Effector CD4-positive, alpha-beta T cell (primary cell): Measurements from ENCODE around the gene NBPF4. TPM values are rescaled to one million over a fixed set of nuclear protein-coding genes. Genes with fewer than 3 reads are reported as not detected.
"Not testable (repeated sequence)": the region's sequence is repeated elsewhere in the genome, so short reads cannot be mapped to it uniquely, and the experiment has no call there.

Experiments used
- DNase-seq: peaks from one replicate; pipeline ENCODE4 v3.0.0-alpha.2; 2020
- total RNA-seq: gene quantifications from one replicate; lab custom pipeline; 2026; lab: John Stamatoyannopoulos, UW

The NBPF4 gene
- not detected for total RNA-seq

- DNase-seq: not testable (repeated sequence)
These were observed at the start of gene NBPF4 for GRCh38 chr1:108243976-108244375. NBPF4 (minus strand) TSS chr1:108244076; CDS start chr1:108243761, 315 bp downstream.

- DNase-seq: not testable (repeated sequence)
These were observed 38.8 kb upstream of the NBPF4 start for GRCh38 chr1:108282528-108283257.

- DNase-seq: not testable (repeated sequence)
These were observed 28.8 kb upstream of the NBPF4 start for GRCh38 chr1:108272485-108273327.

- DNase-seq: not testable (repeated sequence)
These were observed 23.2 kb upstream of the NBPF4 start for GRCh38 chr1:108267097-108267496.

- not testable (repeated sequence) for DNase-seq
These were observed 18.1 kb upstream of the NBPF4 start for GRCh38 chr1:108261967-108262366.

GRCh38 chr1:108261519-108261918 lies 17.6 kb upstream of the NBPF4 start:
- not testable (repeated sequence) for DNase-seq

DNA sequence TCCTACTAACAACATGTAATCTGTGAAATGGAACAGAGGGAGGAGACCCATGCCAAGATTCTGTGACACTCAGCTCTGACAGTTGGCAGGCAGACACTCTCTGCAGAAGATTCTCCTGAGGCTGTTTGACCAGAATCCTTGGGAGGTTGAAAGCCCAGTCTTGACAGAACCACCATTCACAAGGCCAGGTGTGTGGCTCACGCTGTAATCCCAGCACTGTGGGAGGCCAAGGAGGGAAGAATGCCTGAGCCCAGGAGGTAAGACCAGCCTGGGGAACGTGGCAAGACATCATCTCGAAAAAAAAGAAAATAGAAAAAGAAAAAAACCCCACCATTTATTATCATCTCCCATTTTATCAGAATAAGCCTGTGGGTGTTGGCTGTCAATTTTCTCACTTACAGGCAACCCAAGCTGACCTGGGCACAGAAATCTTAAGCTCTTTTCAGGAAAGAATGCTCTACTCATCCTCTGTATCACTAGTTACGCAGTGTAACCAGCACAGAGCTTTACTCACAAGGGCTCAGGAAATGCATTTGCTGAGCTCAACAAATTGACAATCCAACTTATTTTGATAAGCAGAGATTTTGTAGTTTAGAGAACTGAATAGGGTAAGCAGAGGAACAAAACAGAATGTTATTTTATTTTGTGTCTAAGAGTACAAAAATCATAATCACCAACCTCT lies 16.8 kb upstream of the NBPF4 start:
- DNase-seq: not testable (repeated sequence)

DNA sequence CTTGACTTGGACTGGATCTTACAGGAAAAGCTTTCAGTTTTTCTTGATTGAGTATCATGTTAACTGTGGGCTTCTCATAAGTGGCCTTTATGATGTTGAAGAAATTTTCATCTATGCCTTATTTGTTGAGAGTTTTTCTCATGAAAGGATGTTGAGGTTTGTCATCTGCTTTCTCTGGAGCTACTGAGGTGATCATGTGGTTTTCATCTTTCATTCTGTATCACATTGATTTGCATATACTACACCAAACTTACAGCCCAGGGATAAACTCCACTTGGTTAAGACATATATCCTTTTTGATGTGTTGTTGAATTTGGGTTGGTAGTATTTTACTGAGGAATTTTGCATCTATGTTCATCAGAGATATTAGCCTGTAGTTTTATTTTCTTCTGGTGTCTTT lies 11.6 kb upstream of the NBPF4 start:
- DNase-seq: not testable (repeated sequence)

DNA sequence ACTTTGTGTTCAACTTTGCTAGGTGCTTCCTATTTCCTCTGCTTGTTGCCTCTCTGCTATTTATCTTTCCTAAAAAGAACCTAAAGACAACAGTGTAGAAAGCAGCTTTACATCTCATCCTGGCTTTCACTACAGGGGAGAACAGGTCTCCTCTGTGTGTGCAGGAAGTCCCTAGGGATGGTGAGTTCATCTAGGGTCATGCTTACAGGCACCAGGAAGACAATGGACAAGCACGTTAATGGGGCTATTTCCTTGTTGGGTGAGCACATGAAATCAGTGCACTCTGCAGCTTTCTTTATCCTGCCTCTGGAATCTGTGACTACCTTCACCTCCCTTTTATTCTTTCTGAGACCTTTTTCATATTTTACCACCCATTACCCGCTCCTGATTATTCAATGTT lies 4.5 kb downstream of the NBPF4 start:
- not testable (repeated sequence) for DNase-seq

GRCh38 chr1:108235308-108235707 lies 8.6 kb downstream of the NBPF4 start:
- not testable (repeated sequence) for DNase-seq

DNA sequence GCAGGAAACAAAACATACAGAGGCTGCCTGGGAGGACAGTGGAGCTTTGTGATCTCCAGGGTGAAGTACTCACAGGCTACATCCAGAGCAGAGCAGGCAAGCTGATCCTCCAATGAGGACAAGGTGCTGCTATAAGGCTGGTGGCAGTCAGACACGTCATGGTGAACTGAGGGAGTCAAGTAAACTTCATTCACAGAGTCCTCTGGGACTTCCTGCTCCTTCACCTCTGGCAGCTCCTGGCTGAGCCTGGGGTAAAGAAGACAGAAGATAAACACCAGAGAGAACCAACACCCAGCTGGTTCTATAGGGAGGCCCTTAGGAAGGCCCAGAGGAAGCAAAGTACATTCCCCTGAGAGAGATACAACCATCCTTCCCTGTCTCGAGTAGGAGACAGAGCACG lies 11.7 kb downstream of the NBPF4 start:
- not testable (repeated sequence) for DNase-seq

DNA sequence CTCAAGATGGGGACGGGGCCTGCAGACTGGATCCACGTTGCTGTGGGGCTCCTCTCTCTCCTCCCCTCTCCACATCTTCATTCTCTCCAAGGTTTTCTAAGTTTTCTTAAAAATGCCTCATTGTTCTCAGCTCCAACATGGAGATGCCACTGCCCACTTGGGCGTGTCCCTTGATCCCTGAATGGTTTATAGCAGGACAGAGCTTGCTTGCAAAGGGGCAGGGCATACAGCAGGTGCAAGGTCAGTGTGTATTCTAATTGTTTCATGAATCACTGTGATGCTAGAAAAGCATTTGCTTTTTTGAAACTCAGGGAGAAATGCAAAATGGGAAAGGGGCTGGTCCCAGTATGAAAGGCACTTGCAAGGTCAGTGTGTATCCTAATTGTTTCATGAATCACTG lies 13.9 kb downstream of the NBPF4 start:
- DNase-seq: not testable (repeated sequence)

- DNase-seq: not testable (repeated sequence)
These were observed 16.1 kb downstream of the NBPF4 start for GRCh38 chr1:108227772-108228171.

- DNase-seq: not testable (repeated sequence)
These were observed 17.0 kb downstream of the NBPF4 start for GRCh38 chr1:108226855-108227254.

DNA sequence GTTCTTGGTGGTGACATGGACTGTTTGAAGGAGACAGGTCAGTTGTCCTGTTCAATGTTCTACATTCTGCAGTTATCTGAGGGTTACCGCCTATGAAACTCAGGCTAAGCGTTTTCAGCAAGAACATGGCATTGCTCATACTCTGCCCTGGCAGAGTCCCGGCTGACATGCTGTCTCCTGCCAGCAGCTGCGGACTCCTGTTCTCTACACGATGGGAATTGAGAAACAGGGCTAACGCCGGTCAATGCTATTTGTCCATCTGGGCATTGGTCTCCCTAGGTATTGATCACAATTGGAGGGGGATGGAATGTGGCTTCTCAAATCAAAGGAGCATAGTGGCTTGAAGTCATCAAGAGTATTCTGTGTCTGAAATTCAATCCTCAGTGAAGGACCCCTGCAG lies 20.6 kb downstream of the NBPF4 start:
- not testable (repeated sequence) for DNase-seq

GRCh38 chr1:108217515-108218174 lies 26.2 kb downstream of the NBPF4 start:
- DNase-seq: not testable (repeated sequence)

- not testable (repeated sequence) for DNase-seq
These were observed 26.9 kb downstream of the NBPF4 start for GRCh38 chr1:108217007-108217406.

GRCh38 chr1:108216028-108216890 lies 27.6 kb downstream of the NBPF4 start:
- not testable (repeated sequence) for DNase-seq

- DNase-seq: not testable (repeated sequence)
These were observed 29.0 kb downstream of the NBPF4 start for GRCh38 chr1:108214641-108215465.

DNA sequence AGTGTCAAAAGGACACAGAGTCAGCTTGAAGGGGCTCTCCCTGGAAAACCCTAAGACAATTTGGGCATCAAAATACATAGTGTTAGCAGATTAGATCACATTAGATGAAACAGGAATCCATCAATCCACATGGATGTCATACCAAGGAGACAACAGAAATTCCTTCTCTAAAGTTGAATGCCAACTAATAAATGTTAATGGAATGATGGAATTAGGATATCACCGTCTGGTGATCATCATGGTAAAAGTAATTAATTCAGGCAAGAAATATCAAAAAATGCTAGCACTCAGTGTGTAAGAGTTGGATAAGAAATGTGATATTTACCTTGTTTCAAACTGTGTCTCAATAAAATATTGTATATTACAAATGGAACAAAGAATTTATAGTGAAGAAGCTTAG lies 32.9 kb downstream of the NBPF4 start:
- no peak for DNase-seq
